Stimulated activated CD4-positive, alpha-beta T cell treated with anti-CD3 and anti-CD28 coated beads, Interleukin-12 subunit alpha, Interleukin-12 subunit beta, amount 100 ng/mL, for 4 hours (primary cell): Measurements from ENCODE around the gene SYNDIG1.

ENCODE experiments used
- DNase-seq: peaks from one replicate; pipeline ENCODE4 v3.0.0-alpha.2; 2020

The SYNDIG1 gene

DNA sequence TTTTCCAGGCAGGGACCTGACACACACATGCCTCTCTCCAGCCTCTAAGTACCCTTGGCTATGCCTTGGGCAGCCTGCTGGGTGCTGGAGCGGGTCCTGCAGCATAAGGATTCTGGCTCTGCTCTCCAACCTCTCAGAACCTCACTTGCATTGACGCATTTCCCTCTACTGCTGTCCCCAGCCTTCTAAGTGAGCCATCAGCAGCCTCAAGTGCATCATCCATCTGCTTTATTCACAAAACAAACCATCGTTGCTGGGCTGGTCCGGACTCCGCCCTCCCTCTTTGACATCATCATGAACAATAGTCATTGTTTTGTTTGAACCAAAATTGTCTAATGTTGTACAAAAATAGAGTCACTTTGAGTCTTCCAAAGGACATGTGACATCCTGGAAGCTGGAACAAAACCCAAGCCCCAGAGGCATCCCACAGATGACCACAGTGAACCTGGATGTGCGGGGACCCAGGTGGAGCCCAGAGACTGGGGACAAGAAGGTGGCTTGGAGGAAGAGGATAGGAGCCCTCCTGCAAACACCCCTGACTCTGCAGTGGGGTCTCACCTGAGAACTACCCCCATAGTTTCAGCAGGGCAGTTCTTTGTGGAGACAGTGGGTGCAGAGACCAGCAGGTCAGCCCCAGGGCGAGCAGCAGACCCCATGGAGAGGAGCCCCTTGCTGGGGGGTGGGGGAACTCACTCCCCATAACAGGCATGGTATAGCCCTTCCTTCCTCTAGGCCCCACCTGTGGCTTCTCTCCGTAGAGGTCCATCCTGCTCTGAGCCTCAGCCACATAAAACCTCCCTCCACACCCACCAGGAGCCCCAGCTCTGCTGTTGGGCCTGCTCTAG lies 230.1 kb downstream of the SYNDIG1 start:
- no peak for DNase-seq

DNA sequence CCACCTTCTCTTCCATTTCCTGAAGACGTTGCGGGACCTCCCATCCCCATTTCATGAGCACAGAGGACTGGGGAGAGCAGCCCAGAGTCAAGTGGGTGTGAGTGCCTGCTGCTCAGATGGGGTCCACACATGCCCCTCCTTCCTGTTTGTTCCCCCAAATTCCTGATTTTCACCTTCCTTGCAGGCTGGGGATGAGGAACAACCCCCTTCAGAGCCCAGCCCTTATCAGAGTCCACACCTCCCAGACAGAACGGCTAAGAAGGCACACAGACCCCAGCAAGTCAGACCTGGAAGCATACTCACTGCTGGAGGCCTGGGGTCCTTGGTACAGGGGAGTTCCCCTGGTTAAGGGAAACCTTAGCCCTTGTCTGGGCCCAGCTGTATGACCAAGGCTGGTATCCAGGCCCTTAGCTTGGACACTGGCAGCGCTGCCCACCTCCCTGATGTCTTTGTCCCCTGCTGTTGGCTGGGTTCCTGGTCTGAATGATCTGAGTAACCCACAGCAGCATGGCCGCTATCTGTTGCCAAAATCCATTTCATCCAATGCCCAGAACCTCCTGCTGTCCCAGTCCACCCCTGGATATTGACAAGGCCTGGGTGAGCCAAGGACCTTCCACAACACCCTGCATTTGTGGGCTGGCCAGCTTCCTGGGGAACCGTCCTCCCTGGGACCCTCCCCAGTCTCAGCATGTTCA lies 230.9 kb downstream of the SYNDIG1 start:
- DNase-seq: no peak

DNA sequence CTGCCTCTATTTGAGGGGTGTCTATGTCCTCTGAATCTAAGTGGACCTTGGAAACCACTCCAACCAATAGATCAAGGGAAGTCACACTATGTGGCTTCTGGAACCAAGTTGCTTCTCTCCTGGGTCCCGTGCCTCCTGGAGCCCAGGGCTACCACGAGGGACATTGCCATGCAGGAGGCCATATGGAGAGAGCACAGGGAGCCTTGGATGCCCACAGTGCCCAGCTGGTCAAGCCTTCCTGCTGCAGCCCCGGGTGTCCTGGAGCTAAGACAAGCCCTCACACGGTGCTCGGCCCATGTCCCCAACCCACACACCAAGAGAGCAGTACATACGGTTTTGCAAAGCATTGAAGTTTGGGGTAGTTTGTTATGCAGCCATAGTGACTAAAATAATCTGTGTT lies 231.6 kb downstream of the SYNDIG1 start:
- DNase-seq: no peak

DNA sequence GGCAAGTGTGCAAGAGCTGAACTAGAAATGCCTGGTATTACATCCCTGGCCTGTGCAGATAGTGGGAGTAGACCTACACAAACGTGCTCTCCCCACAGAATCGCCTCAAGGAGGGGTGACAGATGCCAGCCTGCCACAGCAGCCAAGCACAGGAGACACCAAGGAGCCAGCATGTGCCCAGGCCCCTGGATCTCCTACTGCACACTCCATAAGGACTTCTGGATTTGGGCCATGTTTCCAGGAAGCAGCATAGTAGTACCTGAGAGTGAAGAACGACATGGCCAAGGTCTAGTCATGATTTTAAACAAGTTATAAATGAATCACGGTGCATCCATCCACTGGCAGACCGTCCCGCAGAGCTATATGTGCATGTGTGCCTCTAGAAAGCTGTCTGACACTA lies 232.2 kb downstream of the SYNDIG1 start:
- no peak for DNase-seq

DNA sequence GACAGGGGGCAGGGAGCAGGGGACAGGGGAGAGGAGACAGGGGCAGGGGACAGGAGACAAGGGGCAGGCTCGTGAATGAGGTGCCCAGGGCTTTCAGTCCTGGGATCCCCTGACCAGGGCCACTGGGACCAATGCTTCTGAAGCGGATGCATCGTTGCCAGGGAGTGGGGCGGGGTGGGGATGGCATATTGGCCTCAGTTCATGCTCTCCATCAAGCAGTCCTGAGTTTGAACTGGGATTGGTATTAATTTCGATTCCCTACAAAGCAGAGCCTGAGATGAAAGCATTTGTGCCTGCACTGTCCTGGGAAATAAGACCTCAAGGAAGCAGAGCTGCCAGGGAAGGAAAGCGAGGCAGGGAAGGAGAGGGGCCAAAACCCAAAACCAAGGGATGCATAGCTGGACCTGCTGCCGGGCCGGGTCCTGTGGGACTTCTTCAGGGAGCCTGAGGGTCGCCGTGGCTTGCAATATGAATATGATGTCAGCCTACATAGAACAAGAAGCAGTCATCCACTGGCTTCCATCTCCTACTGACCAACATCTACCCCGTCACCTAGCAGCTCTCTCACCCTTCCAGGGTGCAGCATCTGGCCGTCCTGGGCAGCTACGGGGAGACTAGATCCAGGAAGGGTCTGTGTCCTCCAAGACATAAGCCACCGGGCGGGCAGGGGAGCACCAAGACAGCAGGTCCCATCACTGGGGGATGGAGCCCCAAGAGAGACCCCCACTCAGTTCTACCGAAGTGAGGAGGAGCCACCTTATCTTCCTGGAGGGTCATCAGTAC lies 233.3 kb downstream of the SYNDIG1 start:
- no peak for DNase-seq

DNA sequence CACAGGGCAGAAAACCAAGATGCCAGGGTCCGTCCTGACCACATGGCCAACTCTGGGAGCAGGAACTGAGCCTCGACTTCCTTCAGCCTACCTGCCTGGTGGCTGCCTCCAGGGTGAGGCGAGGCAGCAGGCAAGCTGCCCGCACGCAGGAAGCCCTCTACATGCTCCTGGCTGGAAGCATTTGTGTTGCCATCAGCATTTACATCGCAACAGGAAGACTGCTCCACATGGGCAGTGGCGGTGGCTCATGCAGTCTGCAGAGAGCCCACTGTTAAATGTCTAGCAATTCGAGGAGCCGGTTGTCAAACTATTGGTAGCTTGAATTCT lies 233.8 kb downstream of the SYNDIG1 start:
- no peak for DNase-seq

DNA sequence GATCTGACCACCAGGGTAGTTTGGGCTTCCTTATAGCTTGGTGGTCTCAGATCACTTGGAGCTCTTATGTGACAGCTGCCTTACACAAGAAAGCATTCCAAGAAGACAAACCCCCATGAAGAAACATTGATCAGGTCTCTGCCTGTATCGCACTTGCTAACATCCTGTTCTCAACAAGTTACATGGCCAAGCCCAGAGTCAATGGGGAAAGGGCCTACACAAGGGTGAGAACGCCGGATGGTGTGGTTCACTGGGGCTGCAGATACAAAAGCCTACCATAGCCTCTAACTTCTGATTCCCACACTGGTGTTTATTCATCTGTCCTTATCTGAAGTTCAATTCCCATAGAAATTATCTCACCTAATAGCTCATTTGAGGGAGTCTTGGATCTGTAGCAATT lies 235.5 kb downstream of the SYNDIG1 start:
- no peak for DNase-seq

DNA sequence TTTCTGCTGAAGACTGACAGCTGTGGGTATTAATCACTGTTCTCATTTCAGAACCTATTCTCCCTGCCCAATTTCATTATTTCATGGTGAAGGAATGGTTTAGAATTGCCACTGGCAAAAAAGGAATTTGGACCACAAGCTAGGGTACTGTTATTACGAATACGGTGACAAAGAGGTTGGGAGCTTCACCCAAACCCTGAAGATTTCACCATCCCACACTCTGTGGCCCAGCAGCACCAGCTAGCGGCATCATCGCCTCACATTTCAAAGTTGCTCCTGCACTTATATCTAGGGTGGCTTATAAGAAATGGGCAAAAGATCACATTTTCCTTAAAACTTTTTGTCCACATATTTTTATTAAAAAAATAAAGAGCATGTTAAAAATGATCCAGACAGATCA lies 236.1 kb downstream of the SYNDIG1 start:
- no peak for DNase-seq

DNA sequence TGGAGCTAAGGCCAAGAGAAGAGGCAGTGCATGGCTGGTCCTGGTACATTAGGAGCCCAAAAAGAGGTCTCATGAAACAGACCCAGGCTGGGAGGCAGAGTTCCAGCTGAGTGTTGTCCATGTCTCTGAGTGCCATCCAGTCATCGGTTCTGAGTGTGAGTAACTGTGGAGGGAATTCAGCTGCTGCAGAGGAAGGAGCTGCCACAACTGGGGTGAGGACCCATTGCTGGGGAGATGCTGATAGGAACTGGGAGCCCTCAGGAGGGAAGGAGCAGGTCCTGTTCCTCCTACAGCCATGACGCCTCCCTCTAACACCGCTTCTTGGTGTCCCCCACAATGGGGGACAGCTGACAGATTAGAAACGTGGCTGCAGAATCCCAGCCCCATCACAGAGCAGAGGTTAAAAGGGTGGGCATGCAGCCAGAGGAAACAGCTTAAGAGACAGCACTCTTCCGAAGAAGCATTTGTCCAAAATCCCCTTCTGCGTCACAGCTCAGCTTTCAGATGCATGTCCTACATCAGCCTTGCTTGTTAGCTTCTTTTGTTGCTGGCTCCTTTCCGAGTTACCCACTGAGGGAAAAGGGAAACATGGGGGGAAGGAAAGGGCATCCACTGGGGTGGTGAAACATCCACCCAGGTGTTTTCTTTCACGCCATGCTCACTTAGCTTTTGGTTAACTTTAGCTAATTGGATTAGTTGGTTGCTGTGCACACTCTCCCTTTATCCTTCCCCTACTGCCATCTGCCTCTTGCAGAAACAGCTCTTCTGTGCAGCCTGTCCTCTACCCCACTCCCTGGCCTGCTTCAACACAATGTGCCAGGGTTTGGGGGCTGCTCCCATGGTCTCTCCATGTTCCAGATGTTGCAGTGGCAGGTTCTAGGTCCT lies 239.2 kb downstream of the SYNDIG1 start:
- DNase-seq: no peak
